GM21576 (cell line): ENCODE measurements around the gene STX18.

Experiments used
- ATAC-seq: cut with Tn5 transposase; IDR thresholded peaks from one replicate; pipeline ENCODE4 v1.9.1; 2021; ENCODE audit warnings: mild to moderate bottlenecking, moderate library complexity; ENCODE audit not compliant: unreplicated experiment

STX18 gene

DNA sequence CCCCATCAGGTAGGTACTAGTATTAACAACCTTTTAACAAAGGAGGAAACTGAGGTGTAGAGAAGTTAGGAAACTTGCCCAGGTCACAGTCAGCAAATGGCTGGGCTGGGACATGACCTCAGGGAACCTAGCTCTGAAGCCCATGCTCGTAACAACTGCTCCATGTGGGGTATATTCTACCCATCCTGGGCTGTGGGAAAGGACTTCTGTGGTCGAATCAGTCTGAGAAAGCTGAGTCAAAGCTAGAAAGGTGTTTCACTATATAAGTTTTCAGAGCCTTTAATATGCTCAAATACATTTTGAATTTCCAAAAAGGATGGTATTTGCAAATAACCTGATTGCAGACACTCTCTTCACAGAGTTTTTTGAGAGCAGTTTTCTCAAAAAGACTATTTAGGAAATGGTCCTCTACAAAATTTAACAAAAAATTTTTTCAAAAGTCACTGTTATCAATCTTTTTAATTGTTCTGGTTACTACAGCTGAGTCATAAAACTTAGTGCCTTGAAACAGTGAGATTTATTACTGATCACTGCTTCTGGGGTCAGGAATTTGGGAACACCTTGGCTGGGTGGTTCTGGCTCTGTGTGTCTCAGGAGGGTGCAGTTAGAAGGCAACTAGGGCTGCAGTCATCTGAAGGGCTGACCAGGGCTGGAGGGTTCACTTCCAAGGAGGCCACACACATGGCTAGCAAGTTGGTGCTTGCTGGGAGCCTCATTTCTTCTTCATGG, 101.4 kb downstream of the STX18 start:
- no peak for ATAC-seq

DNA sequence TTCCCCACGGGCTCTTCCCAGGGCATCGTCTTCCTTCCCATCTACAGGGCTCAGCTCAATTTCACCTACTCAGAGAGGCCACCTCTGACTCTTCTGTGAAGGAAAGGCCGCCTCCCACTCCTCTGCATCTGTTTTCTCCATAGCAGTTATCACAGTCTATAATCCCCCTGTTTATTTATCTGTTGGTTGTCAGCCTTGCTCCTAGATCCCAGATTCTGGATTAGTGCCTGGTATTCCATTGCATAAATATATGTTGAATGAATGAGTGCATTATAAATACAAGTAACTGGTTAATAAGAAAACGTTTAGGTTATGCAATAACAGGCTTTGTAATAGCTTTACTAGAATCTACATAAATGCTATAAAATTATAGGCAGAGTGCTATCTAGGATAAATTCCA, 102.1 kb downstream of the STX18 start:
- ATAC-seq = no peak

- ATAC-seq = no peak
Measured at GRCh38 chr4:4438891-4439290, 103.0 kb downstream of the STX18 start.

DNA sequence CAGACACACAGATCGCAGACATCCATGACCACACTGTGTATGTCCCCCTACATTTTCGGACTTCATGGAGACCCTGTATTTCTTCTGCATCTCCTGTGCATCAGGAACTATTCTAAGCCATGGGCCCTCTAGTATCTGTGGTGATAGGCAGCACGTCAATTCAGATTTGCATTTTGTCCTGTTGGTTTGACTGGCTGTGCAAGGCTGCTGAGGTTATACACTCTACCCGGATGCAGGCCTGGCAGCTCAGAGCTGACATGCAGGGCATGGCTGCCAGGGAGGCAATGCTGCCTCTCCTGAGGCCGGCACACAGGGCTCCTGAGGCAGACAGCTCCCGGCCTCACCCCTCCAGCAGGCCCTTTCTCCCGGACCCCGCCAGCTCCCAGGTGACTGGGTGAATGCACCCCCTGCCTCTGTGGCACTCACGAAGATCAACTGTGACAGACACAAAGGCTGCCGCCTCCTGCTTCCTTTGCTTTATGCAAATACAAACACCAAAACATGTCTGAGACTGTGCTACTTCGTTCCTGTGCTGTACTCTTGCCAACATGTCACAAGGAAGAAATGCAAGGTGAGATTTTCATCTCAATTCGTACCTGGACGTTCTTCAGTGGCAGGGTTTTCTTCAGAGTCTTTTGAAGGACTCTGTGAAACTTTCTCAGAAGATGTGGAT, 103.9 kb downstream of the STX18 start:
- no peak for ATAC-seq

GRCh38 chr4:4436244-4436823, 105.5 kb downstream of the STX18 start:
- ATAC-seq = no peak

GRCh38 chr4:4433941-4434340, 107.9 kb downstream of the STX18 start:
- no peak for ATAC-seq

DNA sequence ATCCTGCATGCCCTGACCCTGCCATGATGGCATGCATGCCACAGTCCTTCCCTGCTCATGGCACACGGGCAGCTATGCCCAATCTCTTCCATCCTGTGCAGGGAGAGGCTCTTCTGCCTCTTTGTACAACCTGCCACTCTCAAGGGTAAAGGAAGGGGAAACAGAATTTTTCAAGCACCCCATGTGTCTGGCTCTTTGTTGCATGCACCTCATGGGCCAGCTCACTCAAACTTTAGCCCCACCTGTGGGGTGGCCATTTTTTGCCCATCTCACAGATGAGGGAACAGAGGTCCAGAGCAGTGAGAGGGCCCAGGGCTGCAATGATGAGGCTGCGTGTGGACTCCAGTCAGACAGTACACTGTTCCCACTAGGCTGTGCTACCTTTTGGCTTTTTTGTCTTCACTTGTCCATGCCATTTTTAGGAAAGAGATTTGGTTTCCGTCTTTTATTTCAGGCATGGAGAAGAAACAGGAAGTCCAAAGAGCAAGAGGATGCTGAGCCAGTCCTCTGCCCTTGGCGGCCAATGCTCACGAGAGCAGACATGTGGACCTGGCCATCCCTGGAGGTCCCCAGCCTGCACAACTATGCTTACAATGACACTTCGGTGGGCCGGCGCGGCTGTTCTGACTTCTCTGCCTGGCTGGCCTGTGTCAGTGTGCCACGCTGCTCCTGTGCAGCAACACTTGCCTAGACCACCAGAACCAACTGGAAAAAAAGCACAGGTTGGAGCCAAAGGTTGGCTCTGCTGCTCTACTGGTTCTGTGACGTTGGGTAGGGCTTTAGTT, 109.3 kb downstream of the STX18 start:
- no peak for ATAC-seq

DNA sequence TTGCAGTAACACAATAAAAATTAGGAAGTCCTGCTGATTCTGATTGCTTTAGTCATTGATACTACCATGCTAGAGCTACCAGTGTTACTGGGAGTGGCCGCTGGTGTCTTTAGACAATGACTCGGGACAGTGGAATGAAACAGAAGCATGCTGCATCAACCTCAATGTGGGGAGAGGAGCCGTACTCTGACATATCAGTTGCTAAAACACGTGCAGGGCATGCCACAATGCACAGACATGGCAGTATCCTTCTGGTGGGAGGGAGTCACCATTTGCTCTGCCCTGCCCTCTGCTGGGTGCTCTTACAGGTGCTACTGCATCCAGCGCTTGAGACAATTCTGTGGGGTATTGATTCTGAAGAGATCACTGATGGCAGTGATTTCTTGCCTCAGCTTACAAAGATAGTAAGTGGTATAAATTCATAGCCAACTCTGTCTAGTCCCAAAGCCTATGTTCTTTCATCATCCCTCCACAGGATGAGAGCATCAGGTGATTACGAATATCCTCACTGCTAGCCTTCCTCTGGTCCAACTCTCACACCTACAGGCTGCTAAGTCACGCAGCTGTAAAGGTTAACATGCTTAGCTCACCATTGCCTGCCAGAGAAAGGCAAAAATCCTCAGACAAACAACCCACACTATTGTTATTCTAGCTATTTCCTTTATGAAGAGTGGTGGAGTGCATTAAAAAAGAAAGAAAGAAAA, 111.2 kb downstream of the STX18 start:
- ATAC-seq = no peak

DNA sequence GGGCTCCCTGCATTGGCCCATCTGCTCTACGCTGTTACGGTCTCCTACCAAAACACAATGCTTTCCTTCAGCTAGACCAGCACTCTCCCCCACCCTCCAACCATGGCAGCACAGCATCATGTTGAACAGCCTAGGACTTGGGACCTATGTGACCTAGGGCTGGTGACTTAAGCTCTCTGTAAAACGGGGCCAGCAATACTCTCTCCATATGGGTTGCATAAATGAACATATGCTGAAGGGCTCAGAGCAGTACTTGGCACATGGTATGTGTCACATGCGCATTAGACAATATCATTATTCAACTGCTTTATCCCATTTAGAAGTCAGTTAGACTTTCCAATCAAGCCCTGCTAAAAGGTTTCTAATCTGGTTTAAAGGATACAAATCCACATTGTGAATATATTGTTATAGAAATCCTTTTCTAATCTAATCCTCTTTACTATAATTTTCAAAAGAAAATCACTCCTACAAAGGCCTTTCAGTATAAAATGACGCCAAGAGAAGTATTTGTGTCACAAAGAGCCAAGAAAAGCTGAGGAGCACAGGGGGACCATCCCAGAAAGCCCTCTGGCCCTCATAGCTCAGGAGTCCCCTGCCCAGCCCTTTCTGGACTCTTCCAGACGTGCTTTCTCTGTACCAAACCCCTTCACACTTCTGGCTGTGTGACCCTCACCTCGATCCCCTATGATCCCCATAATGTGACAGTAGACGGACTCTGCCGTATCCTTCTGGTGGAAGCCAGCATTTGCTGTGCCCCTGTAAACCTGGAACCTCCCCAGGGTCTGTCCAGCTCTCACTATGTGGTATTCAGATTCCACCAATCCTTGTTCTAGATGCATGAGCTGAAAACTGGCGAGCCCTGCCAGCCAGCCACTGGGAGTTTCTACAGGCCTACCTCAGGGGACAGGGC, 112.6 kb downstream of the STX18 start:
- ATAC-seq = no peak

DNA sequence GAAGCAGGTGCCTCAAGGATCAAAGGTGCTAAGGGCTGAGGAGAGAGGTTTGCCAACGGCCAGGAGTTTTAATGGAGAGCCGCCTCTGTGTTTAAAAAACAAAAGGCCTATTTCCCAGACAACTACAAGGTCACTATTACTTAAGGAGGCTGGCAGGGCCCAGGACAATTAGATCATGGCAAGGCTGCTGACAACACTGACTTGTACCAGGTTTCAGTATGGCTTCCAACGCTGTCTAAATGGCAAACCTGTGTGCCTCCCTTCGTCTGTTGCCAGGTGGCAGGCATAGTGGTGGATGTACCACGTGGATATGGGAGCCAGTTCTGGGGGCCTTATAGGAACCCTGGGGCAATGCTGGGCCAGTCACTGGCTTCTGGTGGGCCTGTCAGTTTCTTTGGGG, 114.0 kb downstream of the STX18 start:
- ATAC-seq = no peak

DNA sequence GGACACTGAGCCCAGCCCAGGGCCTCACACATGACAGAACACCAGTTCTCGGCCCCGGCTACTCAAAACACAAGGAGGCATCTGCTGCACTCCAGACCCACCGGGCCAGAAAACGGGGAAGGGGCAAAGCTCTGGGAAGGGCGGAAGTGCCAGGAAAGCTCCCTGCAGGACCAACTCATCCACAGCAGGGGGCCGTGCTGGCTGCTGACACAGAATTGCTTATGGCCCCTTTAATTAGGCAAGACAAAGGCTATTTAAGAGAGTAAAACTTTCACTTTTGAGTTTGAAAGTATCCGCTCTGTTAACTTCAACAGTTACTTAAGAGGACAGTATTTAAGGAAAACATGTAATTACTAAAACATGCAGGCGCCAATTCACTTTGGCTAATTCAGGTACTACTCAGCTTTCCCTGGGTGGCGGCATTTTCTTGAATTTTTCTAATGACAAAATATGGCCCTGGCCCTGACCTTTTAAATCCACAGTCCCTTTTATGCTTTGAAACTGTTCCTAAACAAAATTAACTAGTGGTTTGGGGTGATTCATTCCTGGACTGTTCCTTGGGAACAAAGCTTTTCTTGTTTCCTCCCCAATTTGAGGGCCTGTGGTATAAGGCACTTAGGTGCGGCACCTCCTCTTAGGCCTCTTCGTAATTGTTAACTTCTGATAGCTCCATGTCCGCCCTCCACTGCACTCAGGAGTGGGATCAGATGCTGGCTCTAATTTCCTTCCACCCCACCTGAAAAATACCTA, 114.6 kb downstream of the STX18 start:
- ATAC-seq = no peak

DNA sequence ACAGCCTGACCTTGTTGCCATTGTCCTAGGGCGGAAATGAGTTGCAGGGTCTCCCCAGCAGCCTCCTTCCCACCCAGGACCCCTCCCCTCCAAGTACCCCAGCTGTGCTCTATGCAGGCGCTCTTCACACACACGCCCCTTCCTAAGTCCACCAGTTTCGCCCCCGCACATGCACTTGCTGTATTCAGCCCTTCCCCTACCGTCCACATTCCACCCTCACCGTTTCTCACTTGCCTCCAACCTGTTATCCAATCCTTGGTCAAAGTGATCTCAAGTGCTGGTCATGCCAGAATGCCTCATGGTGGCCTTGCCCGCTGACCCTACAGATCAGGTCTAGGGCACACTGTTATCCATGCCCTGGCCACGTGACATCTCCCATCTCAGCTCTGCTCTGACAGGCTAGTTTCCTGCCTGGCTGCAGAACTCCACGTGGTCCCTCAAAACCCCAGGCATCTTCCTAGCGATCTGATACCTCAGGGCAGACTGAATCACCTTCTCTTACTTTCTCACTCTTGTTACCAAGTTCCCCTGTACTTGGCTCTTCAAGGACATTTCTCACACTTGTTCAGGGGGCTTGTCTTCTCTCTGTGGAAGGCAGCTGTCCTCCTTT, 115.2 kb downstream of the STX18 start:
- ATAC-seq = no peak

DNA sequence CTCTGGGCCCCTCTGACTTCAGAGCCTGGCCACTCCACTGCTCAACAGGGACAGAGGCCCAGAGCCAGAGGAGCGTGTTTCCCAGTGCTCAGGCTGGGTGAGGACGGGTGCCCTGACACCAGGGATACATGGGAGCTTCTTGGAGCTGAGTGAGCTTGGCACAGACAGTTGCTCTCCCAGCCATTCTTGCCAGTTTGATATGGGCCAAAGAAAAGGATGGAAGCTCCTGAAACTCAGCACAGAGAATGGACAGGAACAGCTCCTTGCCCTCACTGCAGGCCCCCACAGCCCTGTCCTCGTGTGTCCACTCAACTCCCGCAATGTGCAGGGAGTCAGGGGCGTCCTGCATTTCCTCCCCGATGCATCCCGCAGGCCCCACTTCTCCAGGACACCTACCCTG, 116.2 kb downstream of the STX18 start:
- no peak for ATAC-seq

GRCh38 chr4:4425119-4425690, 116.6 kb downstream of the STX18 start:
- no peak for ATAC-seq

DNA sequence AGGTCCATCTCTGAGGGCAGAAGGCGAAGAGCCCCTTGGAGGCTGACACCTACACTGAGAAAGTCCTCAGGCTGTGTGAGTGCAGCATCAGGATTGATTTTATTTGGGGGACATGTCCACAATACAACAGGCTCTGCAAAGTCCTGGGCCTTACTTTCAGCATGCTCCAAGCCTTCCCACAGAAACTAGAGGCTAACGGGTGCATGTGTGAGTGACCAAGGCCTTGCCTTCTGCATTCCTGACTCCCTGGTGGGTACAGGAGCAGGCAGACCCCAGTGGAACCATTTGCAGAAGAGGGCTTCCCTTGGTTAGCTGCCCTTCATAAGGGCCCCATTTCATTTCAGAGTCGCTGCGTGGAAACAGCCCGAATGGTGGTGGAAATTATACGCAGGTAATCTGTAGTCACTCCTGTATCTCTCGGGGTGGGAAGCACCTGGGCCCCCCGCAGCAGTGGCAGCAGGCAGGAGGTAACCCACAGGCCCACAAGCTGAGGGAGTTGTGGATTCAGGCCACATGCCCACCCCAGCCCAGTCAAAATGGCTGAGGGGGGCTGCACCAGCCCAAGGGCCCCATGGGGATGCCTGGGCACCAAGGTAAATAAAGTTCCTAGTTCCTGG, 117.2 kb downstream of the STX18 start:
- no peak for ATAC-seq

DNA sequence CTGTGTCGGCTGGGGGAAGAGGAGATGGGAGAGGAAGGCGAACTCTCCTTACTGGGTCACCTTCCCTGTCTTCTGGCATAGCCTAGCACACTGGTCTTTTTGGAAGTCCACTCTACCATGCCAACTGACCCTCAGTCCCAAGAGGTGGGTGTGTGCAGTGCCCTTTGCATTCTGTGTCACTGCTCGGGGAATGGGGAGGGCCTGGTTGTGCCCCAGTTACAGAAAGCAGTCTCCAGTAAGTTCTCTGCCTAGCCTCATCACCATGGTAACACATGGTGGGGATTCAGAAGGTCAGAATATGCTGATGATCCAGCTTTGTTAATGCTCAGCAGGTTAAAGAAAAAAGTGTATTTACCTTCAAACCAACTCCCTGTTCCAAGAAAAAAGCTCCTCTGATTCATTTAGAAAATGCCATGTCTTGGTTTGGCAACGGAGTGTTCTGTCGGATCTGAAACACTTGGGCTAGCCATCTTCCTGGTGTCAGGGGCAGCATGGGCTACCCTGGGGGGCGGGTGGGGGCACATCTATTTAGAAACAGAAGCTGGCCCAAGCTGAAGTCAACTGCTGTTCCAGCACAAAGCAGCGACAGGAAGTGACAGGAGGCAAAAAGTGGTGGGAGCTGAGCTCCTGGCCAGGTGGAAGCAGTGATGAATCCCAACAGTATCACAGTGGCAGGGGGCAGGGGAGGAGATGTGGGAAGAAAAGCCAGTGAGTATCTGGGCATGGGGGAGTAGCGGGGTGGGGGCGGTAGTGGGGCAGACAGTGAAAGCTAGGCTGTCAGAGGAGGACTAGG, 117.9 kb downstream of the STX18 start:
- ATAC-seq = no peak

- no peak for ATAC-seq
Measured at GRCh38 chr4:4422856-4423499, 118.9 kb downstream of the STX18 start.
